Measurements from ENCODE around the gene VASH2.

Gene VASH2

GRCh38 chr1:212914789-212915188 is 35.6 kb upstream of the VASH2 start:
- in situ Hi-C loops (cut with HindIII; ENCODE audit: low sequenced_read_pairs) = no loop called here
- DNase-seq (ENCODE audit: low read depth, low spot score) = no peak
- TF ChIP-seq, protein P1, sequence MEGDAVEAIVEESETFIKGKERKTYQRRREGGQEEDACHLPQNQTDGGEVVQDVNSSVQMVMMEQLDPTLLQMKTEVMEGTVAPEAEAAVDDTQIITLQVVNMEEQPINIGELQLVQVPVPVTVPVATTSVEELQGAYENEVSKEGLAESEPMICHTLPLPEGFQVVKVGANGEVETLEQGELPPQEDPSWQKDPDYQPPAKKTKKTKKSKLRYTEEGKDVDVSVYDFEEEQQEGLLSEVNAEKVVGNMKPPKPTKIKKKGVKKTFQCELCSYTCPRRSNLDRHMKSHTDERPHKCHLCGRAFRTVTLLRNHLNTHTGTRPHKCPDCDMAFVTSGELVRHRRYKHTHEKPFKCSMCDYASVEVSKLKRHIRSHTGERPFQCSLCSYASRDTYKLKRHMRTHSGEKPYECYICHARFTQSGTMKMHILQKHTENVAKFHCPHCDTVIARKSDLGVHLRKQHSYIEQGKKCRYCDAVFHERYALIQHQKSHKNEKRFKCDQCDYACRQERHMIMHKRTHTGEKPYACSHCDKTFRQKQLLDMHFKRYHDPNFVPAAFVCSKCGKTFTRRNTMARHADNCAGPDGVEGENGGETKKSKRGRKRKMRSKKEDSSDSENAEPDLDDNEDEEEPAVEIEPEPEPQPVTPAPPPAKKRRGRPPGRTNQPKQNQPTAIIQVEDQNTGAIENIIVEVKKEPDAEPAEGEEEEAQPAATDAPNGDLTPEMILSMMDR (IDR thresholded peaks at IDR 0.05; ENCODE audit: low read depth, low read length) = no peak
- H3K4me3 ChIP-seq (ENCODE audit: low read depth, low read length) = no peak overlapping the region

DNA sequence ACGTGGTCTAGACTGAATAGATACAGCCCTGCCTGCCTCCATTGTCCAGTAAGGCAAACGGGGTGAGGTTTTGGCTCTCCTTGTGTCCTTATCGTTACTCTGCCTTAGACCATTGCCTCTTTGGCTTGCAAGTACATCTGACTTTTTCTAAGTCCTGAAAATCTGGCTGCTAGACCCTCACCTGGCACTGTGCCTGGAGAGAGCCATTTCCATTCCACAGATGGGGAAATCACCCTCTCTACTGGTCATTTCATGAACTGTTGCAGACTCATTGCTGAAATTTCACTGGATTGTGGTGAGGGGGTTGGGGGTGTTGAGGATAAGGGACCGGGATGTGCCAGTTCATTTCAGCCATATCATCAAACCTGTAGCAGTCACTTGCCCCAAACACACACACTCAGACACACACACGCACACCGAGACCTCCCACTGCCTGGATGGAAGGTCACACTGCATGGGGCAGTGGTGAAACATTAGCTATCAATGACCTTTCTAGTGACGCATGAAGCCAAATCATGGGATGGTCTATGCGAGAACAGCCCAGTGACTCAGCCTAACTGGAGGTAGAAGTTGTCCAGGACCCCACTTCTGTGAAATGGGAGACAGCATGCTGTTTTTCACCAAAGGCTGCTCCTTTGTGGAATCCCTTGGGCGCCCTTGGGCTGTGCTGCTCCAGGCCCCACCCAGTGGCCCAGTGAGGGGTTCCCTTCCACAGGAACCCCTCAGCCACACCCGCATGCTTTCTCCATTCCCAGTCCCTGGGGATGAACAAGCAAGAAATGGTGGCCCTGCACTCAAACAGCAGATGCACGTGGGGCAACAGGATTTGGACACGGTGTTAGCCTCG is 34.9 kb upstream of the VASH2 start:
- TF ChIP-seq, protein P1 (IDR thresholded peaks at IDR 0.05; ENCODE audit: low read depth, low read length) = peak; percentile 52
- no peak overlapping the region for H3K4me3 ChIP-seq (ENCODE audit: low read depth, low read length)
- DNase-seq (ENCODE audit: low read depth, low spot score) = peak; percentile 54
- in situ Hi-C loops (cut with HindIII; ENCODE audit: low sequenced_read_pairs) = no loop called here

GRCh38 chr1:212916481-212917133 is 33.7 kb upstream of the VASH2 start:
- no peak overlapping the region for H3K4me3 ChIP-seq (ENCODE audit: low read depth, low read length)
- TF ChIP-seq, protein P1 (IDR thresholded peaks at IDR 0.05; ENCODE audit: low read depth, low read length) = no peak
- in situ Hi-C loops (cut with HindIII; ENCODE audit: low sequenced_read_pairs) = no loop called here
- DNase-seq (ENCODE audit: low read depth, low spot score) = peak; percentile 25

DNA sequence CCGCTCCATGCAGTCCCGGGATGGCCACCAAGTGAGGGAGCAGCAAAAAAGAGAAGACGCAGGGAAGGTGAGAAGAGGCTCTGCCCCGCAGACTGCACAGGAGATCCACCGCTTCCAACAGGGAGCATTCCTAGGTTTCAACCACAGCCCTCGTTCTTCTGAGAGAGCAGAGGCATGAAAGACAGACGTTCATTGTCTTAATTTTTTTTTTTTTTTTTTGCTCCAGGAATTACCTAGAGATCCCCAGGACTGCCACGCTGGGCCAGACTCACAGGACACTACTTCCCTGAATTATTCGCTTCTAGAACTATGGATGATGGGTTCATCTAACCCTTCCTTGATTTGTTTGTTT is 33.2 kb upstream of the VASH2 start:
- TF ChIP-seq, protein P1 (IDR thresholded peaks at IDR 0.05; ENCODE audit: low read depth, low read length) = no peak
- in situ Hi-C loops (cut with HindIII; ENCODE audit: low sequenced_read_pairs) = no loop called here
- H3K4me3 ChIP-seq (ENCODE audit: low read depth, low read length) = no peak overlapping the region
- DNase-seq (ENCODE audit: low read depth, low spot score) = no peak

DNA sequence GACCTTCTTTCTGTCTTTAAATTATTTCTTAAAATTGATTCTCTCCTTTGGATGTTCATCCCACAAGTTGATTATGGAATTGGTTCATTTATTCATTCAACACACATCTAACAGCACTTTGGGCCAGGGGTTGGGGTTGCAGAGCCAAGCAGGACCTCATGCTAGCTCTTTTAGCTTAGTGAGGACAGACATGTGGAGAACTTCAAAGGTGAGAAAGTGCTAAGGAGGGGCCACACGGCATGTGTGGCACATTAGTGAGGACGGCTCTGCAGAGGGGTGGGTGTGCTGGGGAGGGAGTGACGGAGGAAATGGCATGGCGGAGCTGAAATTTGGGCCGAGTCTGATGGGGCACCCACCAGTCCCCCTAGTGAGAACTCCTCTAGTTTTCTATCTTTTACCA is 32.5 kb upstream of the VASH2 start:
- TF ChIP-seq, protein P1 (IDR thresholded peaks at IDR 0.05; ENCODE audit: low read depth, low read length) = no peak
- no peak overlapping the region for H3K4me3 ChIP-seq (ENCODE audit: low read depth, low read length)
- DNase-seq (ENCODE audit: low read depth, low spot score) = no peak
- in situ Hi-C loops (cut with HindIII; ENCODE audit: low sequenced_read_pairs) = no loop called here

- TF ChIP-seq, protein P1 (IDR thresholded peaks at IDR 0.05; ENCODE audit: low read depth, low read length) = no peak
- in situ Hi-C loops (cut with HindIII; ENCODE audit: low sequenced_read_pairs) = no loop called here
- no peak overlapping the region for H3K4me3 ChIP-seq (ENCODE audit: low read depth, low read length)
- no peak for DNase-seq (ENCODE audit: low read depth, low spot score)
Measured at GRCh38 chr1:212918824-212919223, 31.5 kb upstream of the VASH2 start.

Measured in astrocyte of the spinal cord (primary cell).